ENCODE data around the gene TNNI3K.

DNA sequence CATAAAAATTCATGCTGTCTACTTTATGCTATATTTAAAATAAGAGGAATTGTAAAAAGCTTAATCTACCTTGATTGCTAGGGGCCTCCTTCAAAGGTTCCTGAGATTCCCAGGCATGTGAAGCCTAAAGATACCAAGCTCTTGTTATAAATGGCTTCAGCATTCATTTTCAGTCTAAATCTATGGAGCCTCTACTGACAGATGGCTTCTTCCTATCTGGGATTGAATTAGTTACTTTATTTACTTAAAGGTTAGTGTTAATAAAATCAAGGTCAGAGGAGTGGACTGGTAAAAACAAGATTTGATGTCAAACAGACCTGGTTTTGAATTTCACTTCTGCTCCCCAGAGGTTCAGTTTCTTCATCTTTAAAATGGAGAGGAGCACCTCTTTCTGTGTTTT is 93.7 kb downstream of the TNNI3K start:
- TF ChIP-seq, protein P1, sequence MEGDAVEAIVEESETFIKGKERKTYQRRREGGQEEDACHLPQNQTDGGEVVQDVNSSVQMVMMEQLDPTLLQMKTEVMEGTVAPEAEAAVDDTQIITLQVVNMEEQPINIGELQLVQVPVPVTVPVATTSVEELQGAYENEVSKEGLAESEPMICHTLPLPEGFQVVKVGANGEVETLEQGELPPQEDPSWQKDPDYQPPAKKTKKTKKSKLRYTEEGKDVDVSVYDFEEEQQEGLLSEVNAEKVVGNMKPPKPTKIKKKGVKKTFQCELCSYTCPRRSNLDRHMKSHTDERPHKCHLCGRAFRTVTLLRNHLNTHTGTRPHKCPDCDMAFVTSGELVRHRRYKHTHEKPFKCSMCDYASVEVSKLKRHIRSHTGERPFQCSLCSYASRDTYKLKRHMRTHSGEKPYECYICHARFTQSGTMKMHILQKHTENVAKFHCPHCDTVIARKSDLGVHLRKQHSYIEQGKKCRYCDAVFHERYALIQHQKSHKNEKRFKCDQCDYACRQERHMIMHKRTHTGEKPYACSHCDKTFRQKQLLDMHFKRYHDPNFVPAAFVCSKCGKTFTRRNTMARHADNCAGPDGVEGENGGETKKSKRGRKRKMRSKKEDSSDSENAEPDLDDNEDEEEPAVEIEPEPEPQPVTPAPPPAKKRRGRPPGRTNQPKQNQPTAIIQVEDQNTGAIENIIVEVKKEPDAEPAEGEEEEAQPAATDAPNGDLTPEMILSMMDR (IDR thresholded peaks at IDR 0.05; ENCODE audit: low read length), result no peak
- TF ChIP-seq EZH2 (optimal IDR thresholded peaks at IDR 0.05; ENCODE audit: low read depth, low read length), result no peak
